Measurements from ENCODE around the gene ID3. TPM values are rescaled to one million over a fixed set of nuclear protein-coding genes. Genes with fewer than 3 reads are reported as not detected.

Gene ID3
- total RNA-seq, 4 donors from 2014 or later, result 91.1 to 194 (median 149) TPM

DNA sequence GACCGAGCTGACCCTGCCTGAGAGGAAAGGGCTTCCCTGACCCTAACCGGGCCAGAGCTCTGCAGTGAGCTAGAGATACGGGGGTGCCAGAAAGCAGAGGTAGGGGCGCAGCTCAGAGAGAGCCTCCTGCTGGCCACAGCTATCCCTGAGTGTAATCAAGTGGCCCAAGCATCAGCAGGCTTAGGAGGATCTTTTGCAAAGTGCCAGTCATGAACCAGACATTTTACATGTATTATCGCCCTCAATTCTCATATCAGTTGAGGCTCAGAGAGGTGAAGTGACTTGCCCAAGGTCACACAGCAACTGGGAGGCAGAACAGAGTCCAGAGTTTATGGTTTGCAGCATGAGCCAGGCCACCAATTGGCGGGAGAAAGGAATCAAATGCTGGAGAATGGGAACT, 7.0 kb upstream of the ID3 start:
- Histone ChIP-seq H3K4me1 (peaks cover 52% of the 10 kb centered on the region), H3K27ac (no peak overlapping the region), H3K36me3 (no peaks in the 10 kb centered on the region), H3K9me3 (no peaks in the 10 kb centered on the region), H3K27me3 (no peaks in the 10 kb centered on the region), H3K4me3 (no peak overlapping the region)
- TF ChIP-seq POLR2A (IDR thresholded peaks at IDR 0.05), result no peak
- TF ChIP-seq CTCF (IDR thresholded peaks at IDR 0.05), result no peak
- TF ChIP-seq POLR2AphosphoS5 (IDR thresholded peaks at IDR 0.05), result no peak
- no peak for TF ChIP-seq EP300 (IDR thresholded peaks at IDR 0.05)
- 91% methylated on average over 6 of the region's 6 CpGs for WGBS
- no peak for DNase-seq (ENCODE audit: low spot score in 2 of 2)

GRCh38 chr1:23565776-23566175, 6.5 kb upstream of the ID3 start:
- WGBS, result 81% methylated on average over 3 of the region's 3 CpGs
- no peak overlapping the region for H3K27ac ChIP-seq
- no peaks in the 10 kb centered on the region for H3K36me3 ChIP-seq
- H3K9me3 ChIP-seq, result no peaks in the 10 kb centered on the region
- H3K27me3 ChIP-seq, result no peaks in the 10 kb centered on the region
- TF ChIP-seq CTCF (IDR thresholded peaks at IDR 0.05) (no peak), POLR2AphosphoS5 (IDR thresholded peaks at IDR 0.05) (no peak), POLR2A (IDR thresholded peaks at IDR 0.05) (no peak), EP300 (IDR thresholded peaks at IDR 0.05) (no peak)
- peaks cover 57% of the 10 kb centered on the region for H3K4me1 ChIP-seq
- no peak overlapping the region for H3K4me3 ChIP-seq
- no peak for DNase-seq (ENCODE audit: low spot score in 2 of 2)

DNA sequence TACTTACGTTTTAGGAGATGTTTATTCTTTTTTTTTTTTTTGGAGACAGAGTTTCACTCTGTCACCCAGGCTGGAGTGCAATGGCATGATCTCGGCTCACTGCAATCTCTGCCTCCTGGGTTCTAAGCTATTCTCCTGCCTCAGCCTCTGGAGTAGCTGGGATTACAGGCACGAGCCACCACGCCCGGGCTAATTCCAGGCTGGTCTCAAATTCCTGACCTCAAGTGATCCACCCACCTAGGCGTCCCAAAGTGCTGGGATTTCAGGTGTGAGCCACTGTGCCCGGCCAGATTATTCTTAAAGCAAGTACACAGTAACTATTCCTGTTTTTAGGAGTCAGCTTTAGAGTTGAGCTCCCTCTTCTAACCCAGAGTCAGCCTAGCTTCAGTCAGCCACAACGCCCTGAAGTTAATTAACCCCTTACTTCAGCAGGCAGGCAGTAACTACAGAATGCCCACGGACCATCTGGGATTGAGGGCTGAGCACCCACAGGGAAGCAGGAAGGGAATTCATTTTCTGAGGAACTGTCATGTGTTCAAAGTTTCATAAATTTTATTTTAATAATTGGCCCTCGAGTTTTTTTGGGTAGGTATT, 5.3 kb upstream of the ID3 start:
- Histone ChIP-seq H3K4me3 (no peak overlapping the region), H3K4me1 (peaks cover 69% of the 10 kb centered on the region), H3K9me3 (no peaks in the 10 kb centered on the region), H3K36me3 (no peaks in the 10 kb centered on the region), H3K27me3 (no peaks in the 10 kb centered on the region), H3K27ac (no peak overlapping the region)
- WGBS, result 50% methylated on average over 10 of the region's 10 CpGs
- no peak for DNase-seq (ENCODE audit: low spot score in 2 of 2)
- TF ChIP-seq EP300 (IDR thresholded peaks at IDR 0.05), result no peak
- TF ChIP-seq CTCF (IDR thresholded peaks at IDR 0.05), result no peak

DNA sequence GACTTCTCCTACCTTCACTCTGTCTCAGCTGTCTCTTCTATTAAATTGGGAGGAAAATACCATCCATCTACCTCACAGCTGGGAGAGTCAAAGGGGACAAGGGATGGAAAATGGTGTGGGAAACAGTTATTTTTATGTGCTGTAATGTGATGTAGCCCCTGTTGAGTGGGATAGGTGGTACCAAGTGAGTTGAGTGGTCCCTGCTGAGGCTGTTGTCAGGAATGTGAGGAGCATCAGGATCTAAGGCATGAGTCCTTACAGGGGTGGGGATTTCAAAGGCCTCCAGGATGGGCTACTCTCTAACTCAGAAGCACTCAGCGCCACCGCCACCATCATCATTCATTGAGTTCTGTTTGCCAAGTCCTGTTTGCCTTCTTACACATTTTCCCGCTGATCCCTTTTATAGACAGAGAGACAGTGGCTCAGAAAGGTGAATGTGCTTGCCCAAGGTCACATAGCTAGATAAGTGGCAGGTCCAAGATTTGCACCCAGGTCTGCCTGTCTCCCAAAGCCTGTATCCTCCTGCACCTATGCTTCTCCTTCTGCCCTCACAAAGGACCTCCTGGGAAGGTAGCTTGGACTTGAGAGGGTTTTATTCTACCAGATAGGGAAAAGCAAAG, 4.6 kb upstream of the ID3 start:
- WGBS, result 89% methylated on average over 3 of the region's 3 CpGs
- peaks cover 69% of the 10 kb centered on the region for H3K4me1 ChIP-seq

More for the DNA sequence above, 4.6 kb upstream of the ID3 start:
- Histone ChIP-seq H3K36me3 (no peaks in the 10 kb centered on the region), H3K4me3 (no peak overlapping the region), H3K27ac (peak overlapping the region; percentile 91), H3K9me3 (no peaks in the 10 kb centered on the region), H3K27me3 (no peaks in the 10 kb centered on the region)
- TF ChIP-seq POLR2AphosphoS5 (IDR thresholded peaks at IDR 0.05) (no peak), CTCF (IDR thresholded peaks at IDR 0.05) (no peak), EP300 (IDR thresholded peaks at IDR 0.05) (no peak), POLR2A (IDR thresholded peaks at IDR 0.05) (no peak)
- no peak for DNase-seq (ENCODE audit: low spot score in 2 of 2)

Measured in suprapubic skin (tissue), 4 donors.